Measurements from ENCODE around the gene CCDC90B. TPM values are rescaled to one million over a fixed set of nuclear protein-coding genes. Genes with fewer than 3 reads are reported as not detected.

Gene CCDC90B
- total and polyA plus RNA-seq, 2 donors (not counting 3 experiments of a cell fraction or from before 2014, with no cell fraction given) = 24.3 to 45.8 TPM

- no peaks in the 10 kb centered on the region for H3K4me1 ChIP-seq (ENCODE audit: control insufficient read depth, extremely low read depth, insufficient read depth, low read length)
- no peak overlapping the region for H3K4me3 ChIP-seq (replicated peaks in 1 of 3; ENCODE audit: insufficient read depth in 1 of 3, low read depth in 1 of 3, low read length in 3 of 3)
- no peak overlapping the region for H2AFZ ChIP-seq (ENCODE audit: low read depth, low read length)
- dilution Hi-C loops (cut with MboI; ENCODE audit: extremely low pct_ligation_motif_present, low sequenced_read_pairs) (no loop called here), intact Hi-C loops (cut with micrococcal nuclease) (no loop called here)
- no peaks in the 10 kb centered on the region for H3K9me1 ChIP-seq (replicated peaks; ENCODE audit: control insufficient read depth, extremely low read depth, insufficient read depth, low read length)
- no peak overlapping the region for H3K9ac ChIP-seq (replicated peaks; ENCODE audit: extremely low read depth, insufficient read depth, low read length)
- ChIA-PET POLR2A (no interaction called here), CTCF (no interaction called here)
- no peaks in the 10 kb centered on the region for H3K36me3 ChIP-seq (ENCODE audit: control insufficient read depth in 2 of 2, extremely low read depth in 1 of 2, insufficient read depth in 2 of 2, low read length in 2 of 2)
- H3K4me2 ChIP-seq (ENCODE audit: insufficient read depth, low read length) = no peak overlapping the region
- no peak overlapping the region for H3K27ac ChIP-seq (ENCODE audit: insufficient read depth, low read depth, low read length)
- TF ChIP-seq POLR2A (IDR thresholded peaks at IDR 0.05; ENCODE audit: low read depth, low read length) = no peak
- TF ChIP-seq POLR2AphosphoS5 (IDR thresholded peaks at IDR 0.05; ENCODE audit: insufficient read depth, low read depth, low read length) = no peak
- no peak for TF ChIP-seq MYC (IDR thresholded peaks at IDR 0.05; ENCODE audit: low read depth, low read length)
- TF ChIP-seq EZH2 (IDR thresholded peaks at IDR 0.05; ENCODE audit: borderline replicate concordance, low read depth, low read length, severe bottlenecking) = no peak
- TF ChIP-seq MAX (IDR thresholded peaks at IDR 0.05; ENCODE audit: insufficient read depth, insufficient read length) = no peak
- TF ChIP-seq FOS (IDR thresholded peaks at IDR 0.05; ENCODE audit: borderline replicate concordance, insufficient read depth, low read length) = no peak
- TF ChIP-seq CTCF (IDR thresholded peaks at IDR 0.05; ENCODE audit: extremely low read depth in 1 of 2, insufficient read depth in 1 of 2, low read depth in 1 of 2, low read length in 2 of 2) = no peak
- no peak for TF ChIP-seq JUN (IDR thresholded peaks at IDR 0.05; ENCODE audit: borderline replicate concordance, insufficient read depth, insufficient read length, low read depth)
- TF ChIP-seq GATA2 (IDR thresholded peaks at IDR 0.05; ENCODE audit: insufficient read depth, insufficient read length, low read depth, low read length) = no peak
- no peaks in the 10 kb centered on the region for H4K20me1 ChIP-seq (replicated peaks; ENCODE audit: control insufficient read depth, extremely low read depth, insufficient read depth, low read length)
- DNase-seq (ENCODE audit: low read depth, low spot score) = no peak
- no peaks in the 10 kb centered on the region for H3K79me2 ChIP-seq (ENCODE audit: control insufficient read depth, insufficient read depth, low read length)
- no peaks in the 10 kb centered on the region for H3K9me3 ChIP-seq (replicated peaks; ENCODE audit: control insufficient read depth, insufficient read depth, low read length)
- no peak for FAIRE-seq
- peaks cover 0 to 2% of the 10 kb centered on the region in 2 experiments for H3K27me3 ChIP-seq (ENCODE audit: control insufficient read depth in 2 of 2, insufficient read depth in 2 of 2, low read length in 2 of 2)
- BruUV-seq (replicated peaks) = no TSS peak
Measured at GRCh38 chr11:83326326-83326725, 40.2 kb upstream of the CCDC90B start.
